ENCODE measurements around the gene AP4M1. TPM values are rescaled to one million over a fixed set of nuclear protein-coding genes. Genes with fewer than 3 reads are reported as not detected.

Gene AP4M1, protein sequence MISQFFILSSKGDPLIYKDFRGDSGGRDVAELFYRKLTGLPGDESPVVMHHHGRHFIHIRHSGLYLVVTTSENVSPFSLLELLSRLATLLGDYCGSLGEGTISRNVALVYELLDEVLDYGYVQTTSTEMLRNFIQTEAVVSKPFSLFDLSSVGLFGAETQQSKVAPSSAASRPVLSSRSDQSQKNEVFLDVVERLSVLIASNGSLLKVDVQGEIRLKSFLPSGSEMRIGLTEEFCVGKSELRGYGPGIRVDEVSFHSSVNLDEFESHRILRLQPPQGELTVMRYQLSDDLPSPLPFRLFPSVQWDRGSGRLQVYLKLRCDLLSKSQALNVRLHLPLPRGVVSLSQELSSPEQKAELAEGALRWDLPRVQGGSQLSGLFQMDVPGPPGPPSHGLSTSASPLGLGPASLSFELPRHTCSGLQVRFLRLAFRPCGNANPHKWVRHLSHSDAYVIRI
- 10 to 100 TPM in 1 of 2 donors, 1 to 10 TPM in 1; 8.9 to 16.9 TPM for total RNA-seq

- ATAC-seq = peak; percentile 94
- peak within 1 kb of the TSS; percentile 95 for H3K4me3 Mint-ChIP-seq
- H3K4me1 Mint-ChIP-seq (ENCODE audit: low read depth in 2 of 2) = peaks cover 35 to 38% of the 10 kb centered on the region in 2 donors
- H3K27me3 Mint-ChIP-seq = no peaks in the 10 kb centered on the region
- DNase-seq (ENCODE audit: low spot score) = peak; percentile 99
- no peaks in the 10 kb centered on the region for H3K9me3 Mint-ChIP-seq
- H3K36me3 Mint-ChIP-seq = peaks cover 32% of the 10 kb centered on the region
- peak within 1 kb of the TSS; percentile 92 to 93 for H3K27ac Mint-ChIP-seq
Observed at GRCh38 chr7:100101016-100101862, at the start of gene AP4M1, which contains the start of gene MCM7. Gene AP4M1, plus strand, starts transcription at chr7:100101643. Its CDS starts 72 bp downstream, at chr7:100101715. Gene MCM7, minus strand, starts transcription at chr7:100101397. Its CDS starts 103 bp downstream, at chr7:100101294.

DNA sequence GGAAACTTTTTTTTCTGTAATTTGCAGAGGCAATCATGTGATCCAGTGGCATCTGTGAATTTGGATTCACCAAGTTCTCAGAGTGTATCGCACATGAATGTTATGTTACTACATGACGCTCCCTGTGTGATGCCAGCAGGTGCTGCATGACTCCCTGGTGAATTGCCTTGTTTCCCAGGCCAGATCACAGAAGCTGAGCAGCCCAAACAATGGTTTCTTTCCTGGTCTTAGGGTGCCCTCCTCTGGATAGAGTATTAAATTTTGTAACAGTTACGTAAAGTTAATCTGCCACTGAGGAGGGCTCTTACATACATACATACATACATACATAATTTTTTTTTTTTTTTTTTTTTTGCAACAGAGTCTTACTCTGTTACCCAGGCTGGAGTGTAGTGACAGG is 48.2 kb upstream of the AP4M1 start:
- no peak for ATAC-seq
- peaks cover 7 to 17% of the 10 kb centered on the region in 2 donors for H3K4me1 Mint-ChIP-seq (ENCODE audit: low read depth in 2 of 2)
- H3K27ac Mint-ChIP-seq = no peak overlapping the region
- no peaks in the 10 kb centered on the region for H3K36me3 Mint-ChIP-seq
- no peaks in the 10 kb centered on the region for H3K27me3 Mint-ChIP-seq
- no peak overlapping the region for H3K4me3 Mint-ChIP-seq
- DNase-seq (ENCODE audit: low spot score) = no peak
- no peaks in the 10 kb centered on the region for H3K9me3 Mint-ChIP-seq

GRCh38 chr7:100057006-100057405 is 44.4 kb upstream of the AP4M1 start:
- Mint-ChIP-seq H3K36me3 (no peaks in the 10 kb centered on the region), H3K4me1 (ENCODE audit: low read depth in 2 of 2) (no peaks in the 10 kb centered on the region), H3K4me3 (no peak overlapping the region), H3K27ac (no peak overlapping the region), H3K27me3 (no peaks in the 10 kb centered on the region), H3K9me3 (no peaks in the 10 kb centered on the region)
- ATAC-seq (no peak), DNase-seq (ENCODE audit: low spot score) (no peak)

DNA sequence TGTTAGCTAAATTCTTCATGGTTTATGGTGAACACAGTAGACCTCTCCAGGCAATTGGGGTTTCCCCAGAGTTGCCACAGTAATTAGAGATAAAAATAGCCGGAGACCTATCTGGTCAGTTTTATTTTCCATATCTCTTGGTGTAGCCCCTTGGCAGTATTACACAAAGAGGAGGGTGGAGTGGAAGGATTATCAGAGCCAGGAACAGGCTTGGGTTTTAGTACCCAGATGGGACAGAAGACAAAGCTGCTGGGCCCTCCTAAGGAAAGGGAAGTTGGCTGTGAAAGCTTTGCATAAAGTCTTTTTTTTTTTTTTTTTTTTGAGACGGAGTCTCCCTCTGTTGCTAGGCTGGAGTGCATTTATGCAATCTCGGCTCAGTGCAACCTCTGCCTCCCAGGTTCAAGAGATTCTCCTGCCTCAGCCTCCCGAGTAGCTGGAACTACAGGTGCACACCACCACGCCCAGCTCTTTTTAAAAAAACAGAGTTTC is 42.1 kb upstream of the AP4M1 start:
- no peak overlapping the region for H3K27ac Mint-ChIP-seq
- H3K27me3 Mint-ChIP-seq = no peaks in the 10 kb centered on the region
- H3K9me3 Mint-ChIP-seq = no peaks in the 10 kb centered on the region
- DNase-seq (ENCODE audit: low spot score) = no peak
- no peak overlapping the region for H3K4me3 Mint-ChIP-seq
- H3K36me3 Mint-ChIP-seq = no peaks in the 10 kb centered on the region
- H3K4me1 Mint-ChIP-seq (ENCODE audit: low read depth in 2 of 2) = no peaks in the 10 kb centered on the region
- no peak for ATAC-seq

DNA sequence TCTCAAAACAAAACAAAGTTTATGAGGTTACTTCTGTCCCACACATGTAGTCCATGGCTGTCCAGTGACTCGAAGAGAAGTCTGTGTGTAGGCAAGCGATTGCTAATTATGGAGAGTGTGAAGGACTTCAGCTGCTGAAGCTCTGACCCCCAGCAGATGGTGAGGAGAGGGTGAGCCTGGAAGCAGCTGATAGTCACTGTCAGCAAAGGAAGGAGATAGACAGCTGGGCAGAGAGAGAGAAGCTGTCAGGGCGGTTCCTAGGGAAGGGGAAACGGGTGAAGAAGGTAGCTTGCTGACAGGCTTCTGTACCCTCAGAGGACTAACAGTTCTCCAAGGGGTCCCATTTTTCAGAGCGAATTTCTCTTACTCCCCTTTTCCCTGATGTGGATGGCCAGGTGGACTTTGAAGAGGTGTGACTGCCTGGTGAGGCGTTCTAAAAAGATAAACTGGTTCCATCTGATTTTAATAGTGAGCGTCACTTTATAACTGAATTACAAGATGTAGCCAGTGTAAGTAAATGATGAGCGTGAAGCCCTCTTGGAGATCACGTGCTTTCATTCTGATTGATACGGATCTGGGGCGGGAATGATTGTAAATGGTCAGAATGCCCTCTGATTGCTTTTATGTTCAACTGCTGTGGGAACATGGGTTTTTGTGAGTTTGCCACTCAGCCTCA is 39.8 kb upstream of the AP4M1 start:
- Mint-ChIP-seq H3K27ac (no peak overlapping the region), H3K27me3 (no peaks in the 10 kb centered on the region), H3K4me1 (ENCODE audit: low read depth in 2 of 2) (no peaks in the 10 kb centered on the region)

GRCh38 chr7:100063376-100063775 is 38.1 kb upstream of the AP4M1 start:
- Mint-ChIP-seq H3K27ac (no peak overlapping the region), H3K4me3 (no peak overlapping the region), H3K27me3 (no peaks in the 10 kb centered on the region), H3K36me3 (no peaks in the 10 kb centered on the region), H3K4me1 (ENCODE audit: low read depth in 2 of 2) (no peaks in the 10 kb centered on the region), H3K9me3 (no peaks in the 10 kb centered on the region)
- DNase-seq (ENCODE audit: low spot score) = no peak
- ATAC-seq = no peak

More for the DNA sequence above, 39.8 kb upstream of the AP4M1 start:
- ATAC-seq (no peak), DNase-seq (ENCODE audit: low spot score) (no peak)
- no peaks in the 10 kb centered on the region for H3K36me3 Mint-ChIP-seq
- H3K4me3 Mint-ChIP-seq = no peak overlapping the region
- H3K9me3 Mint-ChIP-seq = no peaks in the 10 kb centered on the region

GRCh38 chr7:100064162-100064561 is 37.3 kb upstream of the AP4M1 start:
- DNase-seq (ENCODE audit: low spot score) (no peak), ATAC-seq (no peak)
- Mint-ChIP-seq H3K27me3 (no peaks in the 10 kb centered on the region), H3K27ac (no peak overlapping the region), H3K4me1 (ENCODE audit: low read depth in 2 of 2) (no peaks in the 10 kb centered on the region), H3K36me3 (no peaks in the 10 kb centered on the region), H3K4me3 (no peak overlapping the region), H3K9me3 (no peaks in the 10 kb centered on the region)

DNA sequence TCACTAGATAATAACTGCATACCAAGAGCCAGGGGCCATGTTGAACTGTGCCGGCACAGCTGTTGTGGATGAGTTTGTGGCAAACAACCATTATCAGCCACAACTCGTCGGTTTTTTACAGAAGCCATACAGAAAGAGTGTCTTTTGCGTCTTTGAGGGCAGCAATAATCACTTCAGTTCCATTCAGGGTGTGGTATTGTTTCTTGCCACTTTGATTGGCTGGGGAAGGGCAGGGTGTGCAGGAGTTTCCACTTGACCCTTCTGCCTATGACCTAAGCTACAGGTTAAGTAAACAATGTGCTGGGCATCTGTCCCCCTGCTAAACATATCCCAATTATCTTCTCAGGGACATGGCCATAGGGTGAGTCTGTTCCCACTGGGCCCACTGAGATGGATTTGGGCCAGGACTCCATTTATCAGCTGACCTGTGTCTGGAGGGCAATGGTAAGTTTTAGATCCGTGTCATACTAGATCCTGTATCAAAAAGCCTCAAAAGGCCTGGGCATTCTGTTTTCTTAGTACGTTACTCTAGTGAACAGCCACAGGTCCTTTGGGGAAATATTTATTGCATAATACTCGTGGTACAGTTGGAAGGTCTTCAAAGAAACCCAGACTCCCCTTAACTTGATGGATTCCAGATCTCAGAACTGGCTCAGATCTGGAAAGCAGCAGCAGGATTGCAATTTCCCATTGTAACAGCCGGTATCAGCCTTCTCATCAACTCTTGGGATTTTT is 35.8 kb upstream of the AP4M1 start:
- DNase-seq (ENCODE audit: low spot score) (no peak), ATAC-seq (no peak)
- Mint-ChIP-seq H3K9me3 (no peaks in the 10 kb centered on the region), H3K27me3 (no peaks in the 10 kb centered on the region), H3K4me1 (ENCODE audit: low read depth in 2 of 2) (no peaks in the 10 kb centered on the region), H3K4me3 (no peak overlapping the region), H3K36me3 (peaks cover 9% of the 10 kb centered on the region), H3K27ac (no peak overlapping the region)

- ATAC-seq = no peak
- peaks cover 6% of the 10 kb centered on the region for H3K9me3 Mint-ChIP-seq
Observed at GRCh38 chr7:100066953-100067352, 34.5 kb upstream of the AP4M1 start.

GRCh38 chr7:100069991-100070390 is 31.5 kb upstream of the AP4M1 start:
- H3K27ac Mint-ChIP-seq = no peak overlapping the region
- peaks cover 12% of the 10 kb centered on the region for H3K9me3 Mint-ChIP-seq
- no peaks in the 10 kb centered on the region for H3K27me3 Mint-ChIP-seq
- DNase-seq (ENCODE audit: low spot score) (no peak), ATAC-seq (no peak)
- H3K4me3 Mint-ChIP-seq = no peak overlapping the region
- H3K4me1 Mint-ChIP-seq (ENCODE audit: low read depth in 2 of 2) = peaks cover 0 to 2% of the 10 kb centered on the region in 2 donors
- peaks cover 39% of the 10 kb centered on the region for H3K36me3 Mint-ChIP-seq

More at GRCh38 chr7:100066953-100067352, 34.5 kb upstream of the AP4M1 start:
- no peak for DNase-seq (ENCODE audit: low spot score)
- Mint-ChIP-seq H3K4me1 (ENCODE audit: low read depth in 2 of 2) (peaks cover 0 to 2% of the 10 kb centered on the region in 2 donors), H3K27ac (no peak overlapping the region), H3K4me3 (no peak overlapping the region), H3K27me3 (no peaks in the 10 kb centered on the region), H3K36me3 (peaks cover 22% of the 10 kb centered on the region)

GRCh38 chr7:100071018-100071723 is 30.3 kb upstream of the AP4M1 start:
- DNase-seq (ENCODE audit: low spot score) (no peak), ATAC-seq (no peak)
- Mint-ChIP-seq H3K4me3 (no peak overlapping the region), H3K4me1 (ENCODE audit: low read depth in 2 of 2) (peaks cover 0 to 2% of the 10 kb centered on the region in 2 donors), H3K36me3 (peaks cover 51% of the 10 kb centered on the region), H3K27me3 (no peaks in the 10 kb centered on the region), H3K27ac (no peak overlapping the region), H3K9me3 (peaks cover 12% of the 10 kb centered on the region)

GRCh38 chr7:100072462-100072861 is 29.0 kb upstream of the AP4M1 start:
- Mint-ChIP-seq H3K4me3 (no peak overlapping the region), H3K9me3 (peaks cover 12% of the 10 kb centered on the region), H3K4me1 (ENCODE audit: low read depth in 2 of 2) (peaks cover 0 to 2% of the 10 kb centered on the region in 2 donors), H3K36me3 (peaks cover 60% of the 10 kb centered on the region), H3K27me3 (no peaks in the 10 kb centered on the region), H3K27ac (no peak overlapping the region)
- DNase-seq (ENCODE audit: low spot score) = no peak
- no peak for ATAC-seq

Data from natural killer cell treated with Interleukin-12 subunit alpha and Interleukin-12 subunit beta and Interleukin-15 and Interleukin-18, amount 100 ng/mL, for 72 hours (primary cell).